Fibroblast of lung (primary cell): ENCODE results near the gene ADIPOR1.

Experiments
- CTCF ChIP-seq, 2 donors: IDR thresholded peaks in 1 of 2; conservative IDR thresholded peaks in 1 of 2; 1 replicate in 1 of 2; 2 replicates in 1 of 2; pipeline ENCODE4 v1.5.1; 2011 to 2012; ENCODE audit warnings: low read length in 2 of 2, control low read depth in 1 of 2, inconsistent platforms in 1 of 2, low read depth in 1 of 2, mild to moderate bottlenecking in 1 of 2
- EZH2 ChIP-seq: IDR thresholded peaks from 2 replicates; pipeline ENCODE4 v1.5.1; 2012; ENCODE audit warnings: low read length, control low read depth, mild to moderate bottlenecking; ENCODE audit errors: missing control alignments

GRCh38 chr1:202968895-202969295, 10.8 kb upstream of the ADIPOR1 start:
- TF ChIP-seq CTCF (conservative IDR thresholded peaks at IDR 0.05 in 1 of 2, IDR thresholded peaks at IDR 0.05 in 1 of 2; ENCODE audit: low read depth in 1 of 2, low read length in 2 of 2) (peak; percentile 79 to 80), EZH2 (no peak)
